Coronary artery (tissue), 2 donors: ENCODE results near the gene MB21D2.

Experiments
- DNase-seq: peaks from one replicate; pipeline ENCODE4 v3.0.0-alpha.2; 2017; ENCODE audit warnings: low spot score
- H3K27ac ChIP-seq, 2 donors: fragments of 200-600 bp; sonication (generic); one replicate each; pipeline ENCODE4 v1.5.1; 2016 to 2019
- H3K4me3 ChIP-seq: fragments of 200-600 bp; sonication (generic); 2 replicates; pipeline ENCODE4 v1.5.1; 2016; ENCODE audit warnings: mild to moderate bottlenecking, moderate library complexity
- CTCF ChIP-seq: fragments of 200-600 bp; sonication (generic); IDR thresholded peaks from one replicate; pipeline ENCODE4 v1.5.1; 2019; ENCODE audit warnings: antibody characterized with exemption

The MB21D2 gene

GRCh38 chr3:192827863-192828594 lies 89.6 kb downstream of the MB21D2 start:
- no peak for TF ChIP-seq CTCF
- no peak overlapping the region for H3K4me3 ChIP-seq
- DNase-seq, result no peak
- no peak overlapping the region for H3K27ac ChIP-seq

- no peak for TF ChIP-seq CTCF
- H3K4me3 ChIP-seq, result no peak overlapping the region
- no peak overlapping the region for H3K27ac ChIP-seq
- no peak for DNase-seq
Observed at GRCh38 chr3:192827208-192827607, 90.4 kb downstream of the MB21D2 start.

GRCh38 chr3:192826214-192827006 lies 91.2 kb downstream of the MB21D2 start:
- no peak overlapping the region for H3K27ac ChIP-seq

GRCh38 chr3:192825657-192826200 lies 91.9 kb downstream of the MB21D2 start:
- Histone ChIP-seq H3K4me3 (no peak overlapping the region), H3K27ac (no peak overlapping the region)
- DNase-seq, result no peak
- TF ChIP-seq CTCF, result no peak

More at GRCh38 chr3:192826214-192827006, 91.2 kb downstream of the MB21D2 start:
- DNase-seq, result no peak
- TF ChIP-seq CTCF, result no peak
- H3K4me3 ChIP-seq, result no peak overlapping the region

GRCh38 chr3:192825216-192825615 lies 92.4 kb downstream of the MB21D2 start:
- H3K27ac ChIP-seq, result no peak overlapping the region
- DNase-seq, result no peak
- no peak overlapping the region for H3K4me3 ChIP-seq
- no peak for TF ChIP-seq CTCF

GRCh38 chr3:192824313-192824712 lies 93.3 kb downstream of the MB21D2 start:
- DNase-seq, result no peak
- no peak for TF ChIP-seq CTCF
- Histone ChIP-seq H3K4me3 (no peak overlapping the region), H3K27ac (no peak overlapping the region)
